Adrenal gland (tissue), 5 donors: ENCODE data around the gene ACSL5.

Experiments used
- CTCF ChIP-seq, 6 experiments: fragments of 450-650 bp in 4 of 6; fragments of 200-600 bp in 2 of 6; sonication (generic) in 1 of 6; IDR thresholded peaks; 1 replicate in 5 of 6; 2 replicates in 1 of 6; pipeline versions ENCODE4 v1.5.1 to v1.8.0; 2016 to 2021; ENCODE audit warnings: antibody characterized with exemption in 6 of 6, mild to moderate bottlenecking in 2 of 6, moderate library complexity in 1 of 6
- POLR2A ChIP-seq, 2 donors: fragments of 450-650 bp; IDR thresholded peaks; one replicate each; pipeline ENCODE4 v1.6.1; 2017; ENCODE audit warnings: antibody characterized with exemption in 2 of 2, mild to moderate bottlenecking in 2 of 2, moderate library complexity in 1 of 2
- donor health status: DM: no; HTN: no; CAD: no.

DNA sequence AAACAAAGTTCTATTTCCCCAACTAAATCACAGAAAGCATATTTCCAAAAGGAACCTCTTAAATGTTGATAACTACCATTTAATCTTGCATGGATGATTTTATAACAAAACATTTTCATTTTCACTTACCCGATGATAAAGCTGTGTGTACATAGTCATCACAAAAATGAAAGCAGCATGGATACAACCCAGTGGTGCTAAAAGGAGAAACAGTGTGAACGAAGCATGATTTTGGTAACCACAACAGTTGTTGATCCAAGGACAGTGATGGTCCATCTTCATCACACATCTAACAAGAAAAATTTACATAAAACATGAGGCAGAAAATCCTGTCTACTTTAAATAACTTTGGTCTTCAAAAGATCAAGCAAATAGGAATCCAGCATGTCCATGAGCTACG is 68.1 kb downstream of the ACSL5 start:
- TF ChIP-seq CTCF (IDR thresholded peaks at IDR 0.05) (no peak), POLR2A (IDR thresholded peaks at IDR 0.05) (no peak)
